Glutamatergic neuron (in vitro differentiated cells): ENCODE results near the gene CTU1. TPM values are rescaled to one million over a fixed set of nuclear protein-coding genes. Genes with fewer than 3 reads are reported as not detected.
A peak's percentile ranks its signal among the peaks of the same experiment; 100 is the strongest.

ENCODE experiments used
- DNase-seq: peaks from one replicate; pipeline ENCODE4 v3.0.0; 2022
- H3K27ac Mint-ChIP-seq: one replicate; pipeline ENCODE4 v1.8.0; 2020; ENCODE audit warnings: mild to moderate bottlenecking, mixed read lengths, inconsistent platforms; ENCODE audit not compliant: unreplicated experiment
- H3K27me3 Mint-ChIP-seq: one replicate; pipeline ENCODE4 v1.8.0; 2020; ENCODE audit warnings: mild to moderate bottlenecking, moderate library complexity, mixed read lengths, inconsistent platforms; ENCODE audit not compliant: unreplicated experiment
- H3K36me3 Mint-ChIP-seq: one replicate; pipeline ENCODE4 v1.8.0; 2020; ENCODE audit warnings: mild to moderate bottlenecking, mixed read lengths, inconsistent platforms; ENCODE audit not compliant: unreplicated experiment
- H3K4me1 Mint-ChIP-seq: one replicate; pipeline ENCODE4 v1.8.0; 2020; ENCODE audit warnings: mild to moderate bottlenecking, low read depth, mixed read lengths, inconsistent platforms; ENCODE audit not compliant: unreplicated experiment
- H3K4me3 Mint-ChIP-seq: one replicate; pipeline ENCODE4 v1.8.0; 2020; ENCODE audit warnings: mild to moderate bottlenecking, mixed read lengths, inconsistent platforms; ENCODE audit not compliant: unreplicated experiment
- H3K9me3 Mint-ChIP-seq: one replicate; pipeline ENCODE4 v1.8.0; 2020; ENCODE audit warnings: mild to moderate bottlenecking, moderate library complexity, mixed read lengths, inconsistent platforms; ENCODE audit not compliant: unreplicated experiment
- total RNA-seq: library from RNA; stranded (reverse); fragmentation: NEBNext Ultra II Directional; extraction: Animal tissue kit (Norgen Biotek cat#: 25700); gene quantifications from one replicate; pipeline ENCODE4 v1.2.1, GENCODE V29; 2021; ENCODE audit not compliant: unreplicated experiment
- TF ChIP-seq, protein P1 (sequence below): fragments of 200-600 bp; sonication (generic); IDR thresholded peaks from one replicate; pipeline ENCODE4 v1.5.0; 2021; ENCODE audit not compliant: partially characterized antibody, unreplicated experiment

The CTU1 gene
- total RNA-seq, 1 donor from 2014 or later = 8.0 TPM

DNA sequence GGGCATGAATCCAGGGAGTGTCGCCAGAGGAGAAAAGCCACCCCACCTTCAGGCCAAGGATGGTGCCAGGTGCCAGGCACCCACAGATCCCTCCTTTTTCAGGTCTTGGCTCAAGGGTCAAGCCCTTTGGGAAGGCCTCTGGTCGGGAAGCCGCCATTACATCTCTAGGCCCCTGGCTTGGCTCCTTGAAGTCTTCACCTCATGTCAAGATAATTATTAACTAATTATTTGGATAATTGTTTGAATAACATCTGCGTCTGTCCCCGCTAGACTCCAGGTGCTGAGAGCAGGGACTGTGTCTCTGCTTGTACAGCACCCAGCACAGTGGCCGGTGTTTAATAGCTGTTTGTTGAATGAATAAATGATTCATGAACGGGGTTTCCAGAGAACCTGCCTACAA, 44.5 kb downstream of the CTU1 start:
- H3K9me3 Mint-ChIP-seq = peaks cover 5% of the 10 kb centered on the region
- peaks cover 8% of the 10 kb centered on the region for H3K27me3 Mint-ChIP-seq
- no peak for DNase-seq
- H3K36me3 Mint-ChIP-seq = no peaks in the 10 kb centered on the region
- peak overlapping the region; percentile 73 for H3K4me3 Mint-ChIP-seq
- H3K4me1 Mint-ChIP-seq = no peaks in the 10 kb centered on the region
- TF ChIP-seq, protein P1, sequence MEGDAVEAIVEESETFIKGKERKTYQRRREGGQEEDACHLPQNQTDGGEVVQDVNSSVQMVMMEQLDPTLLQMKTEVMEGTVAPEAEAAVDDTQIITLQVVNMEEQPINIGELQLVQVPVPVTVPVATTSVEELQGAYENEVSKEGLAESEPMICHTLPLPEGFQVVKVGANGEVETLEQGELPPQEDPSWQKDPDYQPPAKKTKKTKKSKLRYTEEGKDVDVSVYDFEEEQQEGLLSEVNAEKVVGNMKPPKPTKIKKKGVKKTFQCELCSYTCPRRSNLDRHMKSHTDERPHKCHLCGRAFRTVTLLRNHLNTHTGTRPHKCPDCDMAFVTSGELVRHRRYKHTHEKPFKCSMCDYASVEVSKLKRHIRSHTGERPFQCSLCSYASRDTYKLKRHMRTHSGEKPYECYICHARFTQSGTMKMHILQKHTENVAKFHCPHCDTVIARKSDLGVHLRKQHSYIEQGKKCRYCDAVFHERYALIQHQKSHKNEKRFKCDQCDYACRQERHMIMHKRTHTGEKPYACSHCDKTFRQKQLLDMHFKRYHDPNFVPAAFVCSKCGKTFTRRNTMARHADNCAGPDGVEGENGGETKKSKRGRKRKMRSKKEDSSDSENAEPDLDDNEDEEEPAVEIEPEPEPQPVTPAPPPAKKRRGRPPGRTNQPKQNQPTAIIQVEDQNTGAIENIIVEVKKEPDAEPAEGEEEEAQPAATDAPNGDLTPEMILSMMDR = no peak
- no peak overlapping the region for H3K27ac Mint-ChIP-seq

DNA sequence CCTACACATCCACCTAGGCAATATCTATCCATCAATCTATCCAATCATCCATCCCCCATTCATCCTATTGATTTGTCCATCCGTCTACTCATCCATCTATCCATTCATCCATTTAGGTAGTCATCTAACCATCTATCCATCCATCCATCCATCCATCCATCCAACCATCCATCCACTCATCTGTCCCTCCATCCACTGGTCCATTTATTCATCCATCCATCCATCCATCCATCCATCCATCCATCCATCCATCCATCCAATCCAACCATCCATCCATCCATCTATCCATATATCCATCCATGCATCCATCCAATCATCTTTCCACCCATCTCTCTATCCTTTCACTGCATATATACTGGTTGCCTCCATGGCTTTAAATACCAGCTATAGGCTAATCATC, 47.2 kb downstream of the CTU1 start:
- H3K36me3 Mint-ChIP-seq = no peaks in the 10 kb centered on the region
- no peak overlapping the region for H3K4me3 Mint-ChIP-seq
- H3K27me3 Mint-ChIP-seq = peaks cover 4% of the 10 kb centered on the region
- TF ChIP-seq, protein P1 = no peak
- no peaks in the 10 kb centered on the region for H3K4me1 Mint-ChIP-seq
- no peak for DNase-seq
- H3K27ac Mint-ChIP-seq = no peak overlapping the region
- H3K9me3 Mint-ChIP-seq = peaks cover 2% of the 10 kb centered on the region

GRCh38 chr19:51060336-51060735, 47.9 kb downstream of the CTU1 start:
- H3K27me3 Mint-ChIP-seq = peaks cover 3% of the 10 kb centered on the region
- no peaks in the 10 kb centered on the region for H3K36me3 Mint-ChIP-seq
- peaks cover 2% of the 10 kb centered on the region for H3K9me3 Mint-ChIP-seq
- H3K4me1 Mint-ChIP-seq = no peaks in the 10 kb centered on the region
- TF ChIP-seq, protein P1 = no peak
- H3K27ac Mint-ChIP-seq = no peak overlapping the region
- H3K4me3 Mint-ChIP-seq = no peak overlapping the region
- no peak for DNase-seq

- H3K4me3 Mint-ChIP-seq = no peak overlapping the region
- no peaks in the 10 kb centered on the region for H3K36me3 Mint-ChIP-seq
- H3K27ac Mint-ChIP-seq = no peak overlapping the region
- peaks cover 3% of the 10 kb centered on the region for H3K27me3 Mint-ChIP-seq
- TF ChIP-seq, protein P1 = no peak
- H3K9me3 Mint-ChIP-seq = peaks cover 2% of the 10 kb centered on the region
- no peaks in the 10 kb centered on the region for H3K4me1 Mint-ChIP-seq
- DNase-seq = no peak
Observed at GRCh38 chr19:51059715-51060114, 48.5 kb downstream of the CTU1 start.

- no peak overlapping the region for H3K4me3 Mint-ChIP-seq
- peaks cover 6% of the 10 kb centered on the region for H3K27me3 Mint-ChIP-seq
- no peaks in the 10 kb centered on the region for H3K4me1 Mint-ChIP-seq
- H3K36me3 Mint-ChIP-seq = no peaks in the 10 kb centered on the region
- H3K9me3 Mint-ChIP-seq = no peaks in the 10 kb centered on the region
- no peak overlapping the region for H3K27ac Mint-ChIP-seq
- TF ChIP-seq, protein P1 = no peak
- DNase-seq = no peak
Observed at GRCh38 chr19:51055866-51056265, 52.3 kb downstream of the CTU1 start.

Other genes starting within 250 kb of the CTU1 start
- gene KLK2, start 235.0 kb downstream of the CTU1 start, total RNA-seq = not detected
- gene KLK4, start 197.0 kb downstream of the CTU1 start, total RNA-seq = 0.66 TPM
- gene KLK5, start 155.4 kb downstream of the CTU1 start, total RNA-seq = not detected
- not detected for gene KLK6, start 138.8 kb downstream of the CTU1 start, total RNA-seq
- gene KLK7, start 124.5 kb downstream of the CTU1 start, total RNA-seq = not detected
- gene KLK8, start 106.8 kb downstream of the CTU1 start, total RNA-seq = not detected
- not detected for gene KLK10, start 88.7 kb downstream of the CTU1 start, total RNA-seq
- gene KLK11, start 81.8 kb downstream of the CTU1 start, total RNA-seq = not detected
- 0.66 TPM for gene KLK12, start 73.4 kb downstream of the CTU1 start, total RNA-seq
- gene KLK13, start 43.3 kb downstream of the CTU1 start, total RNA-seq = not detected
- 1.5 TPM for gene KLK14, start 25.5 kb downstream of the CTU1 start, total RNA-seq
- gene SIGLEC9, start 16.5 kb upstream of the CTU1 start, total RNA-seq = not detected
- not detected for gene SIGLEC7, start 33.9 kb upstream of the CTU1 start, total RNA-seq
- gene CD33, start 116.7 kb upstream of the CTU1 start, total RNA-seq = not detected
- not detected for gene SIGLECL1, start 142.7 kb upstream of the CTU1 start, total RNA-seq
- 59.9 TPM for gene IGLON5, start 203.2 kb upstream of the CTU1 start, total RNA-seq
- gene VSIG10L, start 233.7 kb upstream of the CTU1 start, total RNA-seq = 3.5 TPM